Stomach (tissue), 4 donors: Measurements from ENCODE around the gene KCNT1.

ENCODE experiments used
- EP300 ChIP-seq: sonication (generic); formaldehyde crosslinking; IDR thresholded peaks from one replicate; pipeline ENCODE4 v1.6.1; 2017; ENCODE audit warnings: antibody characterized with exemption
- POLR2AphosphoS5 ChIP-seq, 3 donors: sonication (generic); formaldehyde crosslinking; IDR thresholded peaks; one replicate each; pipeline ENCODE4 v1.6.1; 2016; ENCODE audit warnings: antibody characterized with exemption in 3 of 3

DNA sequence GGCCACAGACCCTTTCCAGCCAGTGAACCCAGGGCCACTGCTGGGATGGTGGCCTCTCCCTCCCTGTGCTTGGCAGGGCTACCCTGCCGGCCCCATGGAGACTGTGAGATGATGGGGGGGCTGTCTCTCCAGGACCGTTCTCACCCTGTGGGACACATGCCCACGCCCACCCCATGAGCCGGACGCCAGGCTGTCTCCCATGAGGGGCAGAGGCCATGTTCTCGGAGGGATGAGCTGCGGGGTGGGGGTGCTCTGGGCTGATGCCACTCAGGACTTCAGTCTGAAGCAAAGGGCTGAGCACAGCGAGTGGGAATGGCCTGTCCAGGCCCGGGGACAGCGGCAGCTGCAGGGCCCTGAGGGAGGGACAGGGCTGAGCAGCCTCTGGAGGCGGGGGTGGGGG is 88.9 kb downstream of the KCNT1 start:
- TF ChIP-seq POLR2AphosphoS5 (IDR thresholded peaks at IDR 0.05) (no peak), EP300 (no peak)
